SK-N-SH (cell line): ENCODE measurements around the gene SMIM20. TPM values are rescaled to one million over a fixed set of nuclear protein-coding genes. Genes with fewer than 3 reads are reported as not detected.

Experiments used
- CTCF ChIA-PET: fragments of 300-600, 350-600 bp; formaldehyde crosslinking; extraction: SDS; loops from one replicate; lab custom pipeline; 2021; lab: Yijun Ruan, JAX
- POLR2A ChIA-PET: fragments of 350-600 bp; sonication (Branson Sonifier 250); formaldehyde crosslinking; extraction: SDS; loops from one replicate; lab custom pipeline; 2020; ENCODE audit warnings: antibody characterized with exemption, inconsistent platforms; lab: Yijun Ruan, JAX
- DNase-seq: peaks from one replicate; pipeline ENCODE4 v3.0.0; 2012
- H2AFZ ChIP-seq: fragments of 200-600 bp; sonication (generic); 2 replicates; pipeline ENCODE4 v1.8.1; 2016; ENCODE audit warnings: antibody characterized with exemption, mild to moderate bottlenecking, low read depth
- H3F3A ChIP-seq: fragments of 200-600 bp; sonication (generic); replicated peaks from 2 replicates; pipeline ENCODE3; 2016; ENCODE audit warnings: antibody characterized with exemption, mild to moderate bottlenecking; ENCODE audit not compliant: insufficient read depth
- H3K27ac ChIP-seq, 2 experiments: fragments of 200-500 bp in 1 of 2; fragments of 200-600 bp in 1 of 2; sonication (Bioruptor generic) in 1 of 2; sonication (generic), shearing (Covaris generic) in 1 of 2; 2 replicates each; pipeline versions ENCODE4 v1.5.1 to v1.6.1; 2014 to 2016; ENCODE audit warnings: low read depth in 2 of 2, inconsistent platforms in 1 of 2, low read length in 1 of 2, mild to moderate bottlenecking in 1 of 2, mixed read lengths in 1 of 2
- H3K27me3 ChIP-seq: fragments of 200-600 bp; sonication (generic), shearing (Covaris generic); 2 replicates; pipeline ENCODE4 v1.6.1; 2016; ENCODE audit warnings: mixed run types; ENCODE audit not compliant: insufficient read depth
- H3K36me3 ChIP-seq, 2 experiments: fragments of 200-500 bp in 1 of 2; fragments of 200-600 bp in 1 of 2; sonication (Bioruptor generic) in 1 of 2; sonication (generic) in 1 of 2; replicated peaks in 1 of 2; 2 replicates each; pipeline versions ENCODE3 to v1.5.1; 2014 to 2016; ENCODE audit warnings: low read length in 1 of 2, mild to moderate bottlenecking in 1 of 2; ENCODE audit not compliant: insufficient read depth in 2 of 2, control insufficient read depth in 1 of 2
- H3K4me1 ChIP-seq, 2 experiments: fragments of 200-500 bp in 1 of 2; fragments of 200-600 bp in 1 of 2; sonication (Bioruptor generic) in 1 of 2; sonication (generic), shearing (Covaris generic) in 1 of 2; 2 replicates each; pipeline versions ENCODE4 v1.5.1 to v1.6.1; 2014 to 2016; ENCODE audit warnings: low read depth in 1 of 2, low read length in 1 of 2, mixed run types in 1 of 2; ENCODE audit not compliant: insufficient read depth in 2 of 2, control insufficient read depth in 1 of 2
- H3K4me2 ChIP-seq: fragments of 200-600 bp; sonication (generic), shearing (Covaris generic); 2 replicates; pipeline ENCODE4 v1.6.1; 2017; ENCODE audit warnings: mixed run types
- H3K4me3 ChIP-seq, 2 experiments: fragments of 200-500 bp in 1 of 2; fragments of 200-600 bp in 1 of 2; sonication (Bioruptor generic) in 1 of 2; sonication (generic), shearing (Covaris generic) in 1 of 2; 2 replicates each; pipeline versions ENCODE4 v1.5.1 to v1.8.1; 2014 to 2016; ENCODE audit warnings: low read depth in 2 of 2, inconsistent platforms in 1 of 2, low read length in 1 of 2, mild to moderate bottlenecking in 1 of 2, mixed read lengths in 1 of 2, moderate library complexity in 1 of 2
- H3K79me2 ChIP-seq: fragments of 200-600 bp; sonication (generic); 2 replicates; pipeline ENCODE4 v1.8.1; 2017; ENCODE audit warnings: mild to moderate bottlenecking; ENCODE audit not compliant: insufficient read depth
- H3K9ac ChIP-seq: fragments of 200-600 bp; sonication (generic); 2 replicates; pipeline ENCODE4 v1.6.1; 2017; ENCODE audit warnings: mixed run types
- H3K9me2 ChIP-seq: fragments of 200-600 bp; sonication (generic); 2 replicates; pipeline ENCODE4 v1.6.1; 2017; ENCODE audit warnings: mixed run types
- H3K9me3 ChIP-seq: fragments of 200-600 bp; sonication (generic); 2 replicates; pipeline ENCODE4 v1.6.1; 2017; ENCODE audit warnings: mixed run types, mild to moderate bottlenecking, moderate library complexity
- H4K20me1 ChIP-seq: fragments of 200-600 bp; sonication (generic); 2 replicates; pipeline ENCODE4 v1.6.1; 2017; ENCODE audit warnings: mild to moderate bottlenecking, mixed run types; ENCODE audit not compliant: insufficient read depth
- CHD2 ChIP-seq: fragments of 150-350 bp; IDR thresholded peaks from 2 replicates; pipeline ENCODE4 v1.6.1; 2018; ENCODE audit warnings: low read length; ENCODE audit not compliant: partially characterized antibody
- EP300 ChIP-seq, 2 experiments: IDR thresholded peaks; 2 replicates each; pipeline versions ENCODE4 v1.4.0 to v1.6.1; 2012; ENCODE audit warnings: borderline replicate concordance in 1 of 2, low read depth in 1 of 2, low read length in 1 of 2
- EZH2phosphoT487 ChIP-seq: fragments of 200-600 bp; sonication (generic); IDR thresholded peaks from 2 replicates; pipeline ENCODE4 v1.6.1; 2017; ENCODE audit warnings: low read depth, mixed run types, mild to moderate bottlenecking, antibody characterized with exemption, moderate library complexity, borderline replicate concordance
- FOXJ3 ChIP-seq: sonication (generic); formaldehyde crosslinking; IDR thresholded peaks from 2 replicates; pipeline ENCODE4 v1.5.1; 2020; ENCODE audit warnings: mild to moderate bottlenecking, missing genetic modification reagents
- FOXM1 ChIP-seq: IDR thresholded peaks from 2 replicates; pipeline ENCODE4 v1.4.0; 2012; ENCODE audit warnings: low read depth, mild to moderate bottlenecking
- MXI1 ChIP-seq: IDR thresholded peaks from 2 replicates; pipeline ENCODE4 v1.6.1; 2012; ENCODE audit warnings: mild to moderate bottlenecking, low read depth, low read length, improper control_type of control experiment
- NRF1 ChIP-seq: IDR thresholded peaks from 2 replicates; pipeline ENCODE4 v1.6.1; 2012; ENCODE audit warnings: low read depth, mild to moderate bottlenecking, low read length
- RXRA ChIP-seq: IDR thresholded peaks from 2 replicates; pipeline ENCODE4 v1.4.0; 2012; ENCODE audit warnings: low read depth, mild to moderate bottlenecking, borderline replicate concordance
- SIN3A ChIP-seq: IDR thresholded peaks from 2 replicates; pipeline ENCODE4 v1.6.1; 2012; ENCODE audit warnings: low read depth, mild to moderate bottlenecking, low read length, moderate library complexity, borderline replicate concordance
- SMC3 ChIP-seq: IDR thresholded peaks from 2 replicates; pipeline ENCODE4 v1.6.1; 2012; ENCODE audit warnings: low read depth, low read length, improper control_type of control experiment
- TAF1 ChIP-seq: IDR thresholded peaks from 2 replicates; pipeline ENCODE4 v1.6.1; 2012; ENCODE audit warnings: low read depth, mild to moderate bottlenecking, low read length, moderate library complexity, borderline replicate concordance
- TCF12 ChIP-seq: IDR thresholded peaks from 2 replicates; pipeline ENCODE4 v1.4.0; 2012
- YY1 ChIP-seq: IDR thresholded peaks from 2 replicates; pipeline ENCODE4 v1.4.0; 2012; ENCODE audit warnings: low read depth, mild to moderate bottlenecking
- WGBS: methylation state at CpG from one replicate; pipeline ENCODE4 v1.1.6; 2017; ENCODE audit warnings: low lambda C conversion rate; 5-methylcytosine and 5-hydroxymethylcytosine counted together
- polyA plus RNA-seq, 3 experiments: library from polyadenylated mRNA; depleted of rRNA; stranded (reverse); fragments of >200 nt; gene quantifications; 2 replicates each; pipeline ENCODE4 v1.2.3, GENCODE V29; 2012
- TF ChIP-seq, protein P1 (sequence below): IDR thresholded peaks from 2 replicates; pipeline ENCODE4; 2012
- TF ChIP-seq, protein P2 (sequence below): IDR thresholded peaks from 2 replicates; pipeline ENCODE4 v1.4.0; 2012; ENCODE audit warnings: low read depth, borderline replicate concordance
- TF ChIP-seq, protein P3 (sequence below): fragments of 150-350 bp; IDR thresholded peaks from 2 replicates; pipeline ENCODE4 v1.6.1; 2016; ENCODE audit warnings: mild to moderate bottlenecking, low read depth, low read length
- TF ChIP-seq, protein P4 (sequence below): IDR thresholded peaks from 2 replicates; pipeline ENCODE4 v1.4.0; 2012; ENCODE audit warnings: low read depth, borderline replicate concordance
- TF ChIP-seq, protein P5 (sequence below): IDR thresholded peaks from 2 replicates; pipeline ENCODE4 v1.6.1; 2012; ENCODE audit warnings: mild to moderate bottlenecking, low read depth, low read length, moderate library complexity

SMIM20 gene
- polyA plus RNA-seq, 1 of the 3 experiments (the other 2 are of a cell fraction), result 39.4 TPM

DNA sequence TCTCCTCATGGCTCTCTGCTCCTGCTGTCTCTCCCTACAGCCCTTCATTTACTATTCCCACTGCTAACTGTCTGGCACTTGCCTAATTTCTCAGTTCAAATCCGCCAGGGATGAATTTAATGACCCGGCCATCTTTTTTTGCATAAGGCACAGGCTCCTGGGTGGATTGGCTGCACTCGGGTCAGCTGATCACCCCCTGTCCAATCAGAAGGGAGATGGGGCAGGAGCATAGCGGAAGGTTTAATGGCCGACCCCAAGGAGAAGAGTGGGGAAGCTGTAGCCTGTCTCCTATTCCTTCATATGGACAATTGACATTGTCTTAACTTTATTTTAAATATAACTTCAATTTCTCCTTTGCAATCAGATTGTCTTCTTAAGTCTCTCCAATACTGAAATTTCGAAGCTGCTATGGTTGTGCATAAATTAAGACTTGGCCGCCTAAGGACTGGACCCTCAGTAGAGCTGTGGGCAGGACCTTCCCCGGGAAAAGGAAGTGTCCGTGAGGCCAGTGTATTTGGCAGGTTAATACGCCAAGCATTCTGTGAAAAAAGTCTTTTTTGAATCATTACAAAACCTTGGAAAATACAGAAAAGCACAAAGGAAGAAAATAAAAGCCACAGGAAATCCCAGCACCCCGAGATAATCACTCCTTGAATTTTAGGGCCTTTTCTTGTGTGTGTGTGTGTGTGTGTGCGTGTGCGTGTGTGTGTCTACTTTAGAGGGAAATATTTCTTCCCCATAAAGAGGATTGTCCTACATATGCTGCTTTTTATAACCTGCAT, 55.5 kb downstream of the SMIM20 start:
- Histone ChIP-seq H3K4me3 (no peak overlapping the region), H3K27ac (no peak overlapping the region), H3K27me3 (no peaks in the 10 kb centered on the region), H4K20me1 (no peaks in the 10 kb centered on the region), H2AFZ (no peak overlapping the region), H3K9me2 (no peaks in the 10 kb centered on the region), H3K4me2 (no peak overlapping the region), H3K36me3 (no peaks in the 10 kb centered on the region), H3K9me3 (no peaks in the 10 kb centered on the region), H3F3A (no peaks in the 10 kb centered on the region), H3K9ac (no peak overlapping the region), H3K79me2 (no peaks in the 10 kb centered on the region), H3K4me1 (no peaks in the 10 kb centered on the region)
- WGBS, result 60% methylated on average over 13 of the region's 13 CpGs
- no peak for DNase-seq
- ChIA-PET POLR2A (interaction anchor here (0.9 kb wide), 1 partner anchor 9 kb away, joined by 4 read pairs; no protein-coding TSS in a partner anchor), CTCF (interaction anchor here (0.7 to 1.4 kb wide), 3 partner anchors 14 to 58 kb away, joined by 4 read pairs; no protein-coding TSS in a partner anchor)
- TF ChIP-seq, protein P1, sequence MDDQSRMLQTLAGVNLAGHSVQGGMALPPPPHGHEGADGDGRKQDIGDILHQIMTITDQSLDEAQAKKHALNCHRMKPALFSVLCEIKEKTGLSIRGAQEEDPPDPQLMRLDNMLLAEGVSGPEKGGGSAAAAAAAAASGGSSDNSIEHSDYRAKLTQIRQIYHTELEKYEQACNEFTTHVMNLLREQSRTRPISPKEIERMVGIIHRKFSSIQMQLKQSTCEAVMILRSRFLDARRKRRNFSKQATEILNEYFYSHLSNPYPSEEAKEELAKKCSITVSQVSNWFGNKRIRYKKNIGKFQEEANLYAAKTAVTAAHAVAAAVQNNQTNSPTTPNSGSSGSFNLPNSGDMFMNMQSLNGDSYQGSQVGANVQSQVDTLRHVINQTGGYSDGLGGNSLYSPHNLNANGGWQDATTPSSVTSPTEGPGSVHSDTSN, result no peak
- TF ChIP-seq SMC3, result no peak
- no peak for TF ChIP-seq NRF1
- TF ChIP-seq, protein P2, sequence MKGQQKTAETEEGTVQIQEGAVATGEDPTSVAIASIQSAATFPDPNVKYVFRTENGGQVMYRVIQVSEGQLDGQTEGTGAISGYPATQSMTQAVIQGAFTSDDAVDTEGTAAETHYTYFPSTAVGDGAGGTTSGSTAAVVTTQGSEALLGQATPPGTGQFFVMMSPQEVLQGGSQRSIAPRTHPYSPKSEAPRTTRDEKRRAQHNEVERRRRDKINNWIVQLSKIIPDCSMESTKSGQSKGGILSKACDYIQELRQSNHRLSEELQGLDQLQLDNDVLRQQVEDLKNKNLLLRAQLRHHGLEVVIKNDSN, result no peak
- TF ChIP-seq EZH2phosphoT487, result no peak
- TF ChIP-seq EP300 (IDR thresholded peaks at IDR 0.05; ENCODE audit: borderline replicate concordance in 1 of 2, low read depth in 1 of 2, low read length in 1 of 2), result no peak
- TF ChIP-seq FOXM1, result no peak
- TF ChIP-seq CHD2, result no peak
- no peak for TF ChIP-seq MXI1
- TF ChIP-seq, protein P3, sequence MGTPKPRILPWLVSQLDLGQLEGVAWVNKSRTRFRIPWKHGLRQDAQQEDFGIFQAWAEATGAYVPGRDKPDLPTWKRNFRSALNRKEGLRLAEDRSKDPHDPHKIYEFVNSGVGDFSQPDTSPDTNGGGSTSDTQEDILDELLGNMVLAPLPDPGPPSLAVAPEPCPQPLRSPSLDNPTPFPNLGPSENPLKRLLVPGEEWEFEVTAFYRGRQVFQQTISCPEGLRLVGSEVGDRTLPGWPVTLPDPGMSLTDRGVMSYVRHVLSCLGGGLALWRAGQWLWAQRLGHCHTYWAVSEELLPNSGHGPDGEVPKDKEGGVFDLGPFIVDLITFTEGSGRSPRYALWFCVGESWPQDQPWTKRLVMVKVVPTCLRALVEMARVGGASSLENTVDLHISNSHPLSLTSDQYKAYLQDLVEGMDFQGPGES, result no peak
- TF ChIP-seq TAF1, result no peak
- TF ChIP-seq, protein P4, sequence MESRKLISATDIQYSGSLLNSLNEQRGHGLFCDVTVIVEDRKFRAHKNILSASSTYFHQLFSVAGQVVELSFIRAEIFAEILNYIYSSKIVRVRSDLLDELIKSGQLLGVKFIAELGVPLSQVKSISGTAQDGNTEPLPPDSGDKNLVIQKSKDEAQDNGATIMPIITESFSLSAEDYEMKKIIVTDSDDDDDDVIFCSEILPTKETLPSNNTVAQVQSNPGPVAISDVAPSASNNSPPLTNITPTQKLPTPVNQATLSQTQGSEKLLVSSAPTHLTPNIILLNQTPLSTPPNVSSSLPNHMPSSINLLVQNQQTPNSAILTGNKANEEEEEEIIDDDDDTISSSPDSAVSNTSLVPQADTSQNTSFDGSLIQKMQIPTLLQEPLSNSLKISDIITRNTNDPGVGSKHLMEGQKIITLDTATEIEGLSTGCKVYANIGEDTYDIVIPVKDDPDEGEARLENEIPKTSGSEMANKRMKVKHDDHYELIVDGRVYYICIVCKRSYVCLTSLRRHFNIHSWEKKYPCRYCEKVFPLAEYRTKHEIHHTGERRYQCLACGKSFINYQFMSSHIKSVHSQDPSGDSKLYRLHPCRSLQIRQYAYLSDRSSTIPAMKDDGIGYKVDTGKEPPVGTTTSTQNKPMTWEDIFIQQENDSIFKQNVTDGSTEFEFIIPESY, result no peak
- no peak for TF ChIP-seq FOXJ3
- no peak for TF ChIP-seq SIN3A
- TF ChIP-seq YY1, result no peak
- no peak for TF ChIP-seq TCF12
- TF ChIP-seq, protein P5, sequence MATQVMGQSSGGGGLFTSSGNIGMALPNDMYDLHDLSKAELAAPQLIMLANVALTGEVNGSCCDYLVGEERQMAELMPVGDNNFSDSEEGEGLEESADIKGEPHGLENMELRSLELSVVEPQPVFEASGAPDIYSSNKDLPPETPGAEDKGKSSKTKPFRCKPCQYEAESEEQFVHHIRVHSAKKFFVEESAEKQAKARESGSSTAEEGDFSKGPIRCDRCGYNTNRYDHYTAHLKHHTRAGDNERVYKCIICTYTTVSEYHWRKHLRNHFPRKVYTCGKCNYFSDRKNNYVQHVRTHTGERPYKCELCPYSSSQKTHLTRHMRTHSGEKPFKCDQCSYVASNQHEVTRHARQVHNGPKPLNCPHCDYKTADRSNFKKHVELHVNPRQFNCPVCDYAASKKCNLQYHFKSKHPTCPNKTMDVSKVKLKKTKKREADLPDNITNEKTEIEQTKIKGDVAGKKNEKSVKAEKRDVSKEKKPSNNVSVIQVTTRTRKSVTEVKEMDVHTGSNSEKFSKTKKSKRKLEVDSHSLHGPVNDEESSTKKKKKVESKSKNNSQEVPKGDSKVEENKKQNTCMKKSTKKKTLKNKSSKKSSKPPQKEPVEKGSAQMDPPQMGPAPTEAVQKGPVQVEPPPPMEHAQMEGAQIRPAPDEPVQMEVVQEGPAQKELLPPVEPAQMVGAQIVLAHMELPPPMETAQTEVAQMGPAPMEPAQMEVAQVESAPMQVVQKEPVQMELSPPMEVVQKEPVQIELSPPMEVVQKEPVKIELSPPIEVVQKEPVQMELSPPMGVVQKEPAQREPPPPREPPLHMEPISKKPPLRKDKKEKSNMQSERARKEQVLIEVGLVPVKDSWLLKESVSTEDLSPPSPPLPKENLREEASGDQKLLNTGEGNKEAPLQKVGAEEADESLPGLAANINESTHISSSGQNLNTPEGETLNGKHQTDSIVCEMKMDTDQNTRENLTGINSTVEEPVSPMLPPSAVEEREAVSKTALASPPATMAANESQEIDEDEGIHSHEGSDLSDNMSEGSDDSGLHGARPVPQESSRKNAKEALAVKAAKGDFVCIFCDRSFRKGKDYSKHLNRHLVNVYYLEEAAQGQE, result no peak
- TF ChIP-seq RXRA, result no peak
